Nephron (organoid): ENCODE measurements around the gene WLS.

Experiments used
- H3K27ac Mint-ChIP-seq, 3 experiments: 2 replicates each; pipeline ENCODE4 v1.8.0; 2020; ENCODE audit warnings: mixed read lengths in 3 of 3, mild to moderate bottlenecking in 2 of 3, moderate library complexity in 1 of 3
- H3K27me3 Mint-ChIP-seq: 2 replicates; pipeline ENCODE4 v1.8.0; 2021; ENCODE audit warnings: low read depth, mild to moderate bottlenecking, moderate library complexity, mixed read lengths
- H3K36me3 Mint-ChIP-seq: 2 replicates; pipeline ENCODE4 v1.8.0; 2020; ENCODE audit warnings: low read depth, mixed read lengths
- H3K4me1 Mint-ChIP-seq: 2 replicates; pipeline ENCODE4 v1.8.0; 2020; ENCODE audit warnings: mixed read lengths
- H3K4me3 Mint-ChIP-seq, 3 experiments: 2 replicates each; pipeline ENCODE4 v1.8.0; 2020; ENCODE audit warnings: mild to moderate bottlenecking in 3 of 3, mixed read lengths in 3 of 3, moderate library complexity in 2 of 3
- H3K9me3 Mint-ChIP-seq: 2 replicates; pipeline ENCODE4 v1.8.0; 2020; ENCODE audit warnings: mixed read lengths
- CTCF ChIP-seq, 3 experiments: fragments of 200-600 bp; sonication (generic); IDR thresholded peaks; one replicate each; pipeline ENCODE4 v1.5.0; 2021; ENCODE audit warnings: antibody characterized with exemption in 3 of 3; ENCODE audit not compliant: unreplicated experiment in 3 of 3

WLS gene

DNA sequence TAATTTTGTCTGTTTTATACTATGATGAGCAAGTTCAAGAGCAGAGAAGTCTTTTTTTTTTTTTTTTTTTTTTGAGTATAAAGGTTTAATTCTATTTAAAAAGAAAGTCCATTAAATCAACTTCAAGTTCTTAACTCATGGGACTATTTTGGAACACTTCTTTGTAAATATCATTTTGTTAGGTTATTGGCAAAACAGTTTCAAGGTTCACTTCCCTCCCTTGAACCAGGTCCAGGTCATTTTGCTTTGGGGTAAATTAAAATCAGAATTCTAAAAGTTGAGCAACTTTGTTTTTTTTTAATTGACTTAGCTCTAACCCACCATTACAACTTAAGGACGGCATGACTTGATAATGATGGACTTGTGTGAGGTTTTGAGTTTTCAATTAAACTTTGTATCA lies 72.3 kb downstream of the WLS start:
- H3K4me1 Mint-ChIP-seq = no peaks in the 10 kb centered on the region
- no peak overlapping the region for H3K4me3 Mint-ChIP-seq

GRCh38 chr1:68158837-68159236 lies 73.5 kb downstream of the WLS start:
- H3K27me3 Mint-ChIP-seq = no peaks in the 10 kb centered on the region
- H3K27ac Mint-ChIP-seq = no peak overlapping the region
- H3K9me3 Mint-ChIP-seq = no peaks in the 10 kb centered on the region
- no peak overlapping the region for H3K4me3 Mint-ChIP-seq
- TF ChIP-seq CTCF (IDR thresholded peaks at IDR 0.05; ENCODE audit: unreplicated experiment in 3 of 3) = no peak
- no peaks in the 10 kb centered on the region for H3K4me1 Mint-ChIP-seq
- peaks cover 78% of the 10 kb centered on the region for H3K36me3 Mint-ChIP-seq

More for the DNA sequence above, 72.3 kb downstream of the WLS start:
- H3K27ac Mint-ChIP-seq = no peak overlapping the region
- no peaks in the 10 kb centered on the region for H3K27me3 Mint-ChIP-seq
- TF ChIP-seq CTCF (IDR thresholded peaks at IDR 0.05; ENCODE audit: unreplicated experiment in 3 of 3) = no peak
- H3K36me3 Mint-ChIP-seq = peaks cover 77% of the 10 kb centered on the region
- H3K9me3 Mint-ChIP-seq = no peaks in the 10 kb centered on the region

DNA sequence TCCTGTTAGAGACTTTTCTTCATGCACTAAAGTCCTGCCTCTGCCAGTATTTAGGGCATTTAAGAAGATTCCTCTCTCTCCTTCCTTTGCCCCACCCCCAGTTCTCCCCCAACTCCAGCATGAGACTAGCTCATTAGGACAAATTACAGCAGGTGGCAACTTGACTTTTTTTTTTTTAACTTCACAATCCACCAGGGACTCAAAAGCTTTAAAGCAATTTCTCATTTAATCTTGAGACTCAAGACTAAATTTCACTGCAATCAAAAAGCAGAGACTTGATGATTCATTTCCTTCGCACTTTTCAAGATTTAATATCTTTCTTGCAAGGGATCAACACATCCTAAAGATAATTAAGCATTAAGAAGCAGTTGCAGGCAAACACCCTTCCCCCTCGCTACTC lies 74.9 kb downstream of the WLS start:
- Mint-ChIP-seq H3K27me3 (no peaks in the 10 kb centered on the region), H3K9me3 (no peaks in the 10 kb centered on the region), H3K4me3 (no peak overlapping the region), H3K36me3 (peaks cover 68% of the 10 kb centered on the region), H3K4me1 (no peaks in the 10 kb centered on the region), H3K27ac (no peak overlapping the region)
- no peak for TF ChIP-seq CTCF (IDR thresholded peaks at IDR 0.05; ENCODE audit: unreplicated experiment in 3 of 3)

GRCh38 chr1:68151690-68152089 lies 80.6 kb downstream of the WLS start:
- Mint-ChIP-seq H3K27ac (no peak overlapping the region), H3K27me3 (no peaks in the 10 kb centered on the region), H3K4me1 (peaks cover 27% of the 10 kb centered on the region), H3K9me3 (no peaks in the 10 kb centered on the region), H3K36me3 (peaks cover 47% of the 10 kb centered on the region), H3K4me3 (no peak overlapping the region)
- no peak for TF ChIP-seq CTCF (IDR thresholded peaks at IDR 0.05; ENCODE audit: unreplicated experiment in 3 of 3)

GRCh38 chr1:68149907-68150306 lies 82.4 kb downstream of the WLS start:
- H3K4me3 Mint-ChIP-seq = no peak overlapping the region
- no peak for TF ChIP-seq CTCF (IDR thresholded peaks at IDR 0.05; ENCODE audit: unreplicated experiment in 3 of 3)
- no peaks in the 10 kb centered on the region for H3K27me3 Mint-ChIP-seq
- peaks cover 32% of the 10 kb centered on the region for H3K4me1 Mint-ChIP-seq
- no peaks in the 10 kb centered on the region for H3K9me3 Mint-ChIP-seq
- peaks cover 45% of the 10 kb centered on the region for H3K36me3 Mint-ChIP-seq
- no peak overlapping the region for H3K27ac Mint-ChIP-seq

GRCh38 chr1:68149110-68149798 lies 83.1 kb downstream of the WLS start:
- Mint-ChIP-seq H3K36me3 (peaks cover 47% of the 10 kb centered on the region), H3K9me3 (no peaks in the 10 kb centered on the region), H3K27ac (peak overlapping the region in 2 of 3 experiments; percentile 28 to 92), H3K4me3 (no peak overlapping the region), H3K27me3 (no peaks in the 10 kb centered on the region), H3K4me1 (peaks cover 32% of the 10 kb centered on the region)
- TF ChIP-seq CTCF (IDR thresholded peaks at IDR 0.05; ENCODE audit: unreplicated experiment in 3 of 3) = no peak
